Measurements from ENCODE around the gene HNRNPD.

HNRNPD gene

GRCh38 chr4:82372517-82373485, 990 bp downstream of the HNRNPD start (continued):
- TF ChIP-seq ZSCAN4 (tag by site-specific recombination; IDR thresholded peaks at IDR 0.05) (no peak), ZFP69B (tag by site-specific recombination; IDR thresholded peaks at IDR 0.05) (peak; percentile 71; the same call in 1 of the 2 replicates), ZNF571 (tag by site-specific recombination; IDR thresholded peaks at IDR 0.05) (no peak), TSHZ1 (tag by site-specific recombination; IDR thresholded peaks at IDR 0.05; ENCODE audit: borderline replicate concordance) (no peak), SETDB1 (IDR thresholded peaks at IDR 0.05; ENCODE audit: insufficient read length, low read length) (no peak), ZNF513 (tag by site-specific recombination; IDR thresholded peaks at IDR 0.05) (peak; percentile 29; the same call in 1 of the 2 replicates), ZBTB1 (tag by site-specific recombination; IDR thresholded peaks at IDR 0.05) (no peak), MZF1 (tag by site-specific recombination; IDR thresholded peaks at IDR 0.05; ENCODE audit: borderline replicate concordance) (no peak), ZNF175 (tag by site-specific recombination; IDR thresholded peaks at IDR 0.05) (no peak), ZNF585B (tag by site-specific recombination; IDR thresholded peaks at IDR 0.05) (no peak), ZNF221 (tag by site-specific recombination; IDR thresholded peaks at IDR 0.05; ENCODE audit: borderline replicate concordance) (no peak), SP3 (tag by site-specific recombination; IDR thresholded peaks at IDR 0.05) (peak; percentile 67), ZNF26 (tag by site-specific recombination; IDR thresholded peaks at IDR 0.05) (no peak), PRDM6 (tag by site-specific recombination; IDR thresholded peaks at IDR 0.05) (no peak), ZNF785 (tag by site-specific recombination; IDR thresholded peaks at IDR 0.05) (no peak), ZFP41 (tag by site-specific recombination; IDR thresholded peaks at IDR 0.05; ENCODE audit: borderline replicate concordance) (no peak), ZNF416 (tag by site-specific recombination; IDR thresholded peaks at IDR 0.05) (no peak), ZNF596 (tag by site-specific recombination; IDR thresholded peaks at IDR 0.05) (no peak), ZSCAN30 (tag by site-specific recombination; IDR thresholded peaks at IDR 0.05) (0 out of 2 replicates have a peak, but pooled peaks have one; percentile 24), GLIS1 (tag by site-specific recombination; IDR thresholded peaks at IDR 0.05) (0 out of 2 replicates have a peak, but pooled peaks have one; percentile 35), GFI1B (tag by site-specific recombination; IDR thresholded peaks at IDR 0.05) (no peak), ZNF157 (tag by site-specific recombination; IDR thresholded peaks at IDR 0.05) (no peak), ZNF791 (tag by site-specific recombination; IDR thresholded peaks at IDR 0.05) (no peak), ZBTB49 (tag by site-specific recombination; IDR thresholded peaks at IDR 0.05; ENCODE audit: low read depth) (no peak), ZNF354C (tag by site-specific recombination; IDR thresholded peaks at IDR 0.05; ENCODE audit: borderline replicate concordance, low read depth) (no peak), ZNF274 (IDR thresholded peaks at IDR 0.05; ENCODE audit: low read length) (no peak), ZNF274 (tag by site-specific recombination; IDR thresholded peaks at IDR 0.05; ENCODE audit: borderline replicate concordance) (no peak)
